CD4-positive, alpha-beta T cell (primary cell): ENCODE data around the gene ZIM2. TPM values are rescaled to one million over a fixed set of nuclear protein-coding genes. Genes with fewer than 3 reads are reported as not detected.

ENCODE experiments used
- ATAC-seq: fragments of 200-7000 bp; cut with Tn5 transposase; one replicate; pipeline ENCODE4 v1.10.0; 2022; ENCODE audit warnings: mild to moderate bottlenecking; ENCODE audit not compliant: poor library complexity
- CTCF ChIA-PET: fragments of 350-600 bp; sonication (Branson Sonifier 250); formaldehyde crosslinking; loops from one replicate; lab custom pipeline; 2021; ENCODE audit warnings: antibody characterized with exemption, inconsistent platforms; lab: Charles Lee
- POLR2A ChIA-PET: fragments of 350-600 bp; sonication (Branson Sonifier 250); formaldehyde crosslinking; loops from one replicate; lab custom pipeline; 2021; ENCODE audit warnings: antibody characterized with exemption, inconsistent platforms; lab: Charles Lee
- DNase-seq, 14 experiments: peaks; one replicate each; pipeline ENCODE4 v3.0.0-alpha.2; 2013 to 2020; ENCODE audit warnings: mixed read lengths in 2 of 14
- H3K27ac ChIP-seq, 2 donors: one replicate each; pipeline versions ENCODE4 v1.5.1 to v1.7.0; 2013; ENCODE audit warnings: low read length in 2 of 2, low read depth in 1 of 2, mild to moderate bottlenecking in 1 of 2
- H3K27me3 ChIP-seq, 2 experiments: 1 replicate in 1 of 2; 2 replicates in 1 of 2; pipeline versions ENCODE4 v1.6.1 to v1.7.0; 2013; ENCODE audit warnings: low read length in 2 of 2, control low read depth in 1 of 2, mild to moderate bottlenecking in 1 of 2, moderate library complexity in 1 of 2; ENCODE audit not compliant: insufficient read depth in 2 of 2, control insufficient read depth in 1 of 2
- H3K36me3 ChIP-seq: one replicate; pipeline ENCODE4 v1.6.1; 2013; ENCODE audit warnings: low read length, control low read depth; ENCODE audit not compliant: insufficient read depth
- H3K4me1 ChIP-seq: one replicate; pipeline ENCODE4 v1.6.1; 2013; ENCODE audit warnings: low read length, control low read depth; ENCODE audit not compliant: insufficient read depth
- H3K4me3 ChIP-seq: one replicate; pipeline ENCODE4 v1.5.1; 2013; ENCODE audit warnings: mild to moderate bottlenecking, low read length, moderate library complexity
- H3K9me3 ChIP-seq, 2 experiments: 1 replicate in 1 of 2; 2 replicates in 1 of 2; pipeline versions ENCODE4 v1.6.1 to v1.7.0; 2013; ENCODE audit warnings: low read length in 2 of 2, mild to moderate bottlenecking in 2 of 2, control low read depth in 1 of 2, moderate library complexity in 1 of 2; ENCODE audit not compliant: control insufficient read depth in 1 of 2, insufficient read depth in 1 of 2
- H3K27ac Mint-ChIP-seq: one replicate; pipeline ENCODE4 v1.8.0; 2020; ENCODE audit warnings: mixed read lengths
- H3K27me3 Mint-ChIP-seq: one replicate; pipeline ENCODE4 v1.8.0; 2021; ENCODE audit warnings: mixed read lengths
- H3K36me3 Mint-ChIP-seq: one replicate; pipeline ENCODE4 v1.8.0; 2021; ENCODE audit warnings: low read depth, mixed read lengths
- H3K4me1 Mint-ChIP-seq: one replicate; pipeline ENCODE4 v1.8.0; 2021; ENCODE audit warnings: low read depth, mixed read lengths
- H3K4me3 Mint-ChIP-seq: one replicate; pipeline ENCODE4 v1.8.0; 2020; ENCODE audit warnings: mild to moderate bottlenecking, mixed read lengths
- H3K9me3 Mint-ChIP-seq: one replicate; pipeline ENCODE4 v1.8.0; 2020; ENCODE audit warnings: mixed read lengths
- intact Hi-C, 2 experiments: fragments of 100-400 bp; cut with DNase I in 1 of 2; cut with micrococcal nuclease in 1 of 2; formaldehyde crosslinking; loops; one replicate each; pipeline versions ENCODE4 v1.15.1 to v1.9.0; 2023 to 2025; cut with DNase I, micrococcal nuclease
- total RNA-seq, 174 experiments: library from RNA in 2 of 174; stranded (reverse) in 2 of 174; gene quantifications; one replicate each; pipeline ENCODE4 v1.2.3 and lab custom pipeline; 2021 to 2026
- TF ChIP-seq, protein P1 (sequence below): fragments of 200-600 bp; IDR thresholded peaks from one replicate; pipeline ENCODE4 v1.8.0; 2022; ENCODE audit warnings: antibody characterized with exemption, mild to moderate bottlenecking

The ZIM2 gene
- total RNA-seq, 2 experiments from 2014 or later, result not detected

DNA sequence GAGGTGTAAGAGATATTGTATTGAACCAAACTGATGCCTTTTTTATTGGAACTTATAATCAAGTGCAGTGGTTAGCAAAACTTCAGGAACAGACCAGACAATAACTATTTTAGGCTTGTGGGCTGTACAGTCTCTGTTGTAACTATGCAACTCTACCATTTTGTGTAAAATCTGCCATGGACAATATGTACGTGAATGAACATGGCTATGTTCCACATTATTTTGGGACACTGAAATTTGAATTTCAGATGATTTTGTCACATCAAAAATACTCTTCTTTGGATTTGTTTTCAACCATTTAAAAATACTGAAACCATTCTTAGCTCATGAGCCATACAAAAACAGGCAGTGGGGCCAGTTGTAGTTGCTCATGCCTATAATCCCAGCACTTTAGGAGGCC is 27.9 kb upstream of the ZIM2 start:
- no peak overlapping the region for H3K4me3 Mint-ChIP-seq
- ChIA-PET CTCF (no interaction called here), POLR2A (no interaction called here)
- no peaks in the 10 kb centered on the region for H3K36me3 ChIP-seq
- peaks cover 22% of the 10 kb centered on the region for H3K9me3 Mint-ChIP-seq
- peaks cover 11% of the 10 kb centered on the region for H3K36me3 Mint-ChIP-seq
- intact Hi-C loops, result no loop called here
- TF ChIP-seq, protein P1, sequence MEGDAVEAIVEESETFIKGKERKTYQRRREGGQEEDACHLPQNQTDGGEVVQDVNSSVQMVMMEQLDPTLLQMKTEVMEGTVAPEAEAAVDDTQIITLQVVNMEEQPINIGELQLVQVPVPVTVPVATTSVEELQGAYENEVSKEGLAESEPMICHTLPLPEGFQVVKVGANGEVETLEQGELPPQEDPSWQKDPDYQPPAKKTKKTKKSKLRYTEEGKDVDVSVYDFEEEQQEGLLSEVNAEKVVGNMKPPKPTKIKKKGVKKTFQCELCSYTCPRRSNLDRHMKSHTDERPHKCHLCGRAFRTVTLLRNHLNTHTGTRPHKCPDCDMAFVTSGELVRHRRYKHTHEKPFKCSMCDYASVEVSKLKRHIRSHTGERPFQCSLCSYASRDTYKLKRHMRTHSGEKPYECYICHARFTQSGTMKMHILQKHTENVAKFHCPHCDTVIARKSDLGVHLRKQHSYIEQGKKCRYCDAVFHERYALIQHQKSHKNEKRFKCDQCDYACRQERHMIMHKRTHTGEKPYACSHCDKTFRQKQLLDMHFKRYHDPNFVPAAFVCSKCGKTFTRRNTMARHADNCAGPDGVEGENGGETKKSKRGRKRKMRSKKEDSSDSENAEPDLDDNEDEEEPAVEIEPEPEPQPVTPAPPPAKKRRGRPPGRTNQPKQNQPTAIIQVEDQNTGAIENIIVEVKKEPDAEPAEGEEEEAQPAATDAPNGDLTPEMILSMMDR, result no peak
- H3K27ac Mint-ChIP-seq, result no peak overlapping the region
- no peak for DNase-seq
- no peaks in the 10 kb centered on the region for H3K27me3 ChIP-seq
- H3K4me1 Mint-ChIP-seq, result no peaks in the 10 kb centered on the region
- no peaks in the 10 kb centered on the region for H3K4me1 ChIP-seq
- H3K4me3 ChIP-seq, result no peak overlapping the region
- H3K9me3 ChIP-seq, result peaks cover 18 to 55% of the 10 kb centered on the region in 2 experiments
- H3K27me3 Mint-ChIP-seq, result no peaks in the 10 kb centered on the region
- no peak overlapping the region for H3K27ac ChIP-seq
- no peak for ATAC-seq

DNA sequence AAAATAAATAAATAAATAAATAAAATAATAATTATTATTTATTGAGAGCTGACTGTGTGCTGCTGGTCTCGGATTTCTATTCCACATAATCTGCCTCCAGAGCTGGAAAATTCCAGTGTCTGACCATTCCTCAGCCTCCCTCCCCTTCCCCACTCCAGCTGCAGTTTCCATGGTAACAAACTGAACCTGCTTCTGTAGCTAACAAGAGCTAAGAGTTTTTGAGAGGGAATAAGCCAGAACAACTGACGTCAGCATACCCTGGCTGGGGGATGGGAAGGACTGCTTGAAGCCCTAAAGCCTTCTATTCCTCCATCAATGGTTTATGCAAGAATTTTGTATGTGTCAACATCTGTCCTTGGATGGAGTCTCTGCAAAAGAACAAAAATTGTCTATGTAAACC is 26.0 kb upstream of the ZIM2 start:
- CTCF ChIA-PET, result no interaction called here
- intact Hi-C loops, result no loop called here
- peaks cover 23 to 44% of the 10 kb centered on the region in 2 experiments for H3K9me3 ChIP-seq
- Mint-ChIP-seq H3K27me3 (no peaks in the 10 kb centered on the region), H3K27ac (no peak overlapping the region), H3K9me3 (peaks cover 18% of the 10 kb centered on the region), H3K36me3 (peaks cover 11% of the 10 kb centered on the region), H3K4me3 (no peak overlapping the region), H3K4me1 (no peaks in the 10 kb centered on the region)
- no peaks in the 10 kb centered on the region for H3K4me1 ChIP-seq
- DNase-seq (no peak), ATAC-seq (no peak)
- no peaks in the 10 kb centered on the region for H3K36me3 ChIP-seq
- no peak overlapping the region for H3K27ac ChIP-seq
- TF ChIP-seq, protein P1, result no peak
- H3K27me3 ChIP-seq, result no peaks in the 10 kb centered on the region
- POLR2A ChIA-PET, result no interaction called here
- no peak overlapping the region for H3K4me3 ChIP-seq

GRCh38 chr19:56864443-56865125 is 24.1 kb upstream of the ZIM2 start:
- Histone ChIP-seq H3K27ac (no peak overlapping the region), H3K27me3 (no peaks in the 10 kb centered on the region), H3K4me1 (no peaks in the 10 kb centered on the region), H3K4me3 (no peak overlapping the region), H3K36me3 (no peaks in the 10 kb centered on the region), H3K9me3 (peaks cover 17 to 35% of the 10 kb centered on the region in 2 experiments)
- POLR2A ChIA-PET, result no interaction called here
- peaks cover 13% of the 10 kb centered on the region for H3K9me3 Mint-ChIP-seq
- intact Hi-C loops, result no loop called here
- H3K27me3 Mint-ChIP-seq, result no peaks in the 10 kb centered on the region
- peaks cover 4% of the 10 kb centered on the region for H3K36me3 Mint-ChIP-seq
- CTCF ChIA-PET, result no interaction called here
- ATAC-seq (no peak), DNase-seq (no peak)
- no peaks in the 10 kb centered on the region for H3K4me1 Mint-ChIP-seq
- no peak overlapping the region for H3K27ac Mint-ChIP-seq
- TF ChIP-seq, protein P1, result no peak
- H3K4me3 Mint-ChIP-seq, result no peak overlapping the region
